ENCODE data around the gene PSTPIP2. TPM values are rescaled to one million over a fixed set of nuclear protein-coding genes. Genes with fewer than 3 reads are reported as not detected.

Gene PSTPIP2
- total RNA-seq, 1 donor from 2014 or later = 9.1 TPM

- Histone ChIP-seq H3K9me3 (ENCODE audit: insufficient read depth, low read depth, low read length) (no peaks in the 10 kb centered on the region), H3K4me1 (ENCODE audit: insufficient read depth, low read length) (peaks cover 18% of the 10 kb centered on the region), H3K36me3 (ENCODE audit: insufficient read depth, low read length) (no peaks in the 10 kb centered on the region), H2AFZ (ENCODE audit: low read depth, low read length) (no peak overlapping the region), H3K4me3 (ENCODE audit: insufficient read depth, low read depth, low read length) (no peak overlapping the region), H3K27me3 (ENCODE audit: insufficient read depth, low read length) (no peaks in the 10 kb centered on the region), H3K27ac (ENCODE audit: low read depth, low read length) (no peak overlapping the region), H3K79me2 (ENCODE audit: insufficient read depth, low read length) (no peaks in the 10 kb centered on the region), H3K4me2 (ENCODE audit: low read length) (no peak overlapping the region), H4K20me1 (ENCODE audit: insufficient read depth, low read length) (no peaks in the 10 kb centered on the region), H3K9ac (ENCODE audit: low read length) (no peak overlapping the region)
- FAIRE-seq = no peak
- H3K4me3 Mint-ChIP-seq (ENCODE audit: unreplicated experiment) = no peak overlapping the region
- no peak overlapping the region for H3K27ac Mint-ChIP-seq (ENCODE audit: unreplicated experiment)
- TF ChIP-seq EZH2 (IDR thresholded peaks at IDR 0.05; ENCODE audit: insufficient read depth, low read length) (no peak), CTCF (IDR thresholded peaks at IDR 0.05; ENCODE audit: insufficient read depth, low read depth, low read length) (no peak)
- H3K4me1 Mint-ChIP-seq (ENCODE audit: low read depth, unreplicated experiment) = peaks cover 20% of the 10 kb centered on the region
- no peak for DNase-seq (ENCODE audit: low read depth)
- no peaks in the 10 kb centered on the region for H3K9me3 Mint-ChIP-seq (ENCODE audit: unreplicated experiment)
- H3K36me3 Mint-ChIP-seq (ENCODE audit: low read depth, unreplicated experiment) = peaks cover 7% of the 10 kb centered on the region
- no peaks in the 10 kb centered on the region for H3K27me3 Mint-ChIP-seq (ENCODE audit: low read depth, unreplicated experiment)
These were observed 31.3 kb downstream of the PSTPIP2 start for GRCh38 chr18:46040747-46041104.

DNA sequence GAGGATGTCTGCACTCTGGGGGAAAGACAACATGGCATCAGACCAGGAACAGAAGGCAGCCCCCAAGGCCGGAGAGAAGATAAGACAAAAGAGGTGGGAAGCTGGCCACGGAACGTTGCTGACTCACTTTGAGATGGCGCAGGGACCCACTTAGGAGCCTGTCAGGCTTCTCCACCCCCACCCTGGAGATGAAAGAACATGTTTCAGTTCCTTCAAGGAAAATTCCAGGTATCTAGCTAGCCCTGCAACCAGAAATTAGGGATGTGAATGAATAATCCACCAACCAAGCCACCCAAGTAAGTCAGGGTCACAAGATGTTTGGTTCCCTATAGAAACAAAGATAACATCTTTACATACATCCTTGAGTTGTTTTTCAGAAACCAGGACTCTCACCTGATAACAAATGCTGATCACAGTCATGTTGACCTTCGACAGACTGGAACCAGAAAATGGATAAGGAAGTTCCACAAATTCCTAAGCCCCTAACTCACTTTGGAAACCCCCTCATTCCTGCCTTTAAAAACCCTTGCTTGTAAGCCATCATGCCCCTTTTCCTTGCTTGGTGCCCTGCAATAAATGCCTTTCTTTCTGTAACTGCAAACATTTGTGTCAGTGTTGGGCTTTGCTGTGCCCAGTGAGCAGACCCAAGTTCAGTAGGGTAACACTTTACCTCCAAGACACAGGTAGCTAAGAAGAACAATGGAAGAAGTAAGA is 31.9 kb downstream of the PSTPIP2 start:
- Mint-ChIP-seq H3K27me3 (ENCODE audit: low read depth, unreplicated experiment) (no peaks in the 10 kb centered on the region), H3K36me3 (ENCODE audit: low read depth, unreplicated experiment) (peaks cover 7% of the 10 kb centered on the region), H3K4me3 (ENCODE audit: unreplicated experiment) (no peak overlapping the region), H3K27ac (ENCODE audit: unreplicated experiment) (no peak overlapping the region), H3K4me1 (ENCODE audit: low read depth, unreplicated experiment) (peaks cover 22% of the 10 kb centered on the region), H3K9me3 (ENCODE audit: unreplicated experiment) (no peaks in the 10 kb centered on the region)
- FAIRE-seq = no peak
- Histone ChIP-seq H3K4me2 (ENCODE audit: low read length) (peak overlapping the region; percentile 2), H3K4me1 (ENCODE audit: insufficient read depth, low read length) (peaks cover 18% of the 10 kb centered on the region), H3K27ac (ENCODE audit: low read depth, low read length) (no peak overlapping the region), H2AFZ (ENCODE audit: low read depth, low read length) (no peak overlapping the region), H3K79me2 (ENCODE audit: insufficient read depth, low read length) (no peaks in the 10 kb centered on the region), H3K36me3 (ENCODE audit: insufficient read depth, low read length) (no peaks in the 10 kb centered on the region), H3K9ac (ENCODE audit: low read length) (no peak overlapping the region), H3K4me3 (ENCODE audit: insufficient read depth, low read depth, low read length) (no peak overlapping the region), H4K20me1 (ENCODE audit: insufficient read depth, low read length) (no peaks in the 10 kb centered on the region), H3K9me3 (ENCODE audit: insufficient read depth, low read depth, low read length) (no peaks in the 10 kb centered on the region), H3K27me3 (ENCODE audit: insufficient read depth, low read length) (no peaks in the 10 kb centered on the region)
- TF ChIP-seq CTCF (IDR thresholded peaks at IDR 0.05; ENCODE audit: insufficient read depth, low read depth, low read length) (no peak), EZH2 (IDR thresholded peaks at IDR 0.05; ENCODE audit: insufficient read depth, low read length) (no peak)
- no peak for DNase-seq (ENCODE audit: low read depth)

All from astrocyte (in vitro differentiated cells and primary cell).